IMR-90 (cell line): ENCODE measurements around the gene RPE. TPM values are rescaled to one million over a fixed set of nuclear protein-coding genes. Genes with fewer than 3 reads are reported as not detected.

Experiments used
- ATAC-seq: fragments of 200-7000 bp; cut with Tn5 transposase; 2 replicates; pipeline ENCODE4 v1.9.1; 2020; ENCODE audit warnings: low read depth, mild to moderate bottlenecking, moderate library complexity
- BruUV-seq: library from RNA; stranded (reverse); fragments of 400-500 nt; replicated peaks from 2 replicates; lab custom pipeline; 2021; lab: Mats Ljungman, UMichigan
- CTCF ChIA-PET: fragments of 300-600 bp; formaldehyde crosslinking; extraction: SDS; loops from one replicate; lab custom pipeline; 2021; ENCODE audit warnings: antibody characterized with exemption; lab: Yijun Ruan, JAX
- POLR2A ChIA-PET: fragments of 300-600 bp; sonication (Branson Sonifier 250); formaldehyde crosslinking; loops from one replicate; lab custom pipeline; 2022; ENCODE audit warnings: antibody characterized with exemption; ENCODE audit not compliant: unreplicated experiment; lab: Charles Lee
- DNase-seq: peaks from one replicate; pipeline ENCODE4 v3.0.0; 2013
- H2AFZ ChIP-seq: replicated peaks from 2 replicates; pipeline ENCODE3; 2013; ENCODE audit warnings: low read length, mild to moderate bottlenecking; ENCODE audit not compliant: poor library complexity
- H2AK5ac ChIP-seq: 2 replicates; pipeline ENCODE4 v1.6.1; 2013; ENCODE audit warnings: low read depth, low read length, inconsistent platforms
- H2AK9ac ChIP-seq: replicated peaks from 2 replicates; pipeline ENCODE3; 2013; ENCODE audit warnings: mild to moderate bottlenecking, low read depth, low read length, moderate library complexity; ENCODE audit not compliant: poor library complexity
- H2BK120ac ChIP-seq: 2 replicates; pipeline ENCODE4 v1.6.1; 2013; ENCODE audit warnings: low read depth, low read length, inconsistent platforms
- H2BK15ac ChIP-seq: 3 replicates; pipeline ENCODE4 v1.6.1; 2013; ENCODE audit warnings: low read depth, low read length, inconsistent platforms
- H2BK20ac ChIP-seq: 2 replicates; pipeline ENCODE4 v1.6.1; 2013; ENCODE audit warnings: low read depth, mild to moderate bottlenecking, inconsistent platforms, low read length, moderate library complexity
- H2BK5ac ChIP-seq: 2 replicates; pipeline ENCODE4 v1.6.1; 2013; ENCODE audit warnings: mild to moderate bottlenecking, low read depth, low read length, inconsistent platforms; ENCODE audit not compliant: poor library complexity, severe bottlenecking
- H3K14ac ChIP-seq: replicated peaks from 2 replicates; pipeline ENCODE4 v1.6.1; 2013; ENCODE audit warnings: low read depth, low read length, inconsistent platforms
- H3K18ac ChIP-seq: 2 replicates; pipeline ENCODE4 v1.6.1; 2013; ENCODE audit warnings: low read depth, low read length, control low read depth
- H3K23ac ChIP-seq: 2 replicates; pipeline ENCODE4 v1.6.1; 2013; ENCODE audit warnings: low read depth, low read length, inconsistent platforms
- H3K27ac ChIP-seq: 2 replicates; pipeline ENCODE4 v1.5.1; 2013; ENCODE audit warnings: mild to moderate bottlenecking, control low read depth, low read length; ENCODE audit not compliant: insufficient read depth
- H3K27me3 ChIP-seq: 2 replicates; pipeline ENCODE4 v1.6.1; 2013; ENCODE audit warnings: low read length; ENCODE audit not compliant: control insufficient read depth, insufficient read depth
- H3K36me3 ChIP-seq: 2 replicates; pipeline ENCODE4 v1.6.1; 2013; ENCODE audit warnings: low read length, mixed read lengths; ENCODE audit not compliant: control insufficient read depth, insufficient read depth
- H3K4ac ChIP-seq: 2 replicates; pipeline ENCODE4 v1.6.1; 2013; ENCODE audit warnings: low read depth, low read length, inconsistent platforms
- H3K4me1 ChIP-seq: 2 replicates; pipeline ENCODE4 v1.6.1; 2013; ENCODE audit warnings: low read length, mixed read lengths; ENCODE audit not compliant: control insufficient read depth, insufficient read depth
- H3K4me2 ChIP-seq: 2 replicates; pipeline ENCODE4 v1.6.1; 2013; ENCODE audit warnings: low read depth, mild to moderate bottlenecking, control low read depth, low read length, moderate library complexity
- H3K4me3 ChIP-seq: 2 replicates; pipeline ENCODE4 v1.5.1; 2013; ENCODE audit warnings: low read depth, mild to moderate bottlenecking, control low read depth, low read length, moderate library complexity; ENCODE audit not compliant: insufficient read depth
- H3K56ac ChIP-seq: 2 replicates; pipeline ENCODE4 v1.6.1; 2013; ENCODE audit warnings: low read length, inconsistent platforms; ENCODE audit not compliant: insufficient read depth; ENCODE audit errors: extremely low read depth
- H3K79me1 ChIP-seq, 2 experiments: 2 replicates each; pipeline ENCODE4 v1.6.1; 2013; ENCODE audit warnings: low read length in 2 of 2, inconsistent platforms in 1 of 2, low read depth in 1 of 2
- H3K9ac ChIP-seq: 2 replicates; pipeline ENCODE4 v1.6.1; 2013; ENCODE audit warnings: low read depth, low read length, control low read depth
- H3K9me1 ChIP-seq: 2 replicates; pipeline ENCODE4 v1.6.1; 2013; ENCODE audit warnings: low read length, inconsistent platforms; ENCODE audit not compliant: insufficient read depth
- H3K9me3 ChIP-seq: 2 replicates; pipeline ENCODE4 v1.6.1; 2013; ENCODE audit warnings: low read length; ENCODE audit not compliant: control insufficient read depth, insufficient read depth
- H4K20me1 ChIP-seq: 2 replicates; pipeline ENCODE4 v1.6.1; 2013; ENCODE audit warnings: low read length, inconsistent platforms; ENCODE audit not compliant: insufficient read depth
- H4K5ac ChIP-seq: 2 replicates; pipeline ENCODE4 v1.6.1; 2013; ENCODE audit warnings: mild to moderate bottlenecking, low read depth, low read length, control low read depth
- H4K8ac ChIP-seq, 2 experiments: 2 replicates each; pipeline ENCODE4 v1.6.1; 2013; ENCODE audit warnings: low read depth in 2 of 2, low read length in 2 of 2, control low read depth in 1 of 2, inconsistent platforms in 1 of 2
- H4K91ac ChIP-seq: 2 replicates; pipeline ENCODE4 v1.6.1; 2013; ENCODE audit warnings: low read depth, low read length, inconsistent platforms; ENCODE audit not compliant: insufficient read depth
- BHLHE40 ChIP-seq: fragments of 150-350 bp; IDR thresholded peaks from 2 replicates; pipeline ENCODE4 v1.6.1; 2016; ENCODE audit warnings: mild to moderate bottlenecking, low read depth, low read length
- CHD1 ChIP-seq: IDR thresholded peaks from 2 replicates; pipeline ENCODE4 v1.6.1; 2012; ENCODE audit warnings: low read depth, low read length, improper control_type of control experiment
- FOS ChIP-seq: fragments of 150-350 bp; IDR thresholded peaks from 2 replicates; pipeline ENCODE4 v1.6.1; 2016; ENCODE audit warnings: low read depth, low read length
- MAFK ChIP-seq: IDR thresholded peaks from 2 replicates; pipeline ENCODE4 v1.6.1; 2012; ENCODE audit warnings: low read depth, low read length, improper control_type of control experiment
- POLR2A ChIP-seq: IDR thresholded peaks from 2 replicates; pipeline ENCODE4 v1.6.1; 2012; ENCODE audit warnings: mild to moderate bottlenecking, low read depth, low read length
- RFX5 ChIP-seq: IDR thresholded peaks from 2 replicates; pipeline ENCODE4 v1.8.0; 2012; ENCODE audit warnings: low read depth, mild to moderate bottlenecking, low read length, moderate library complexity
- SMC3 ChIP-seq: fragments of 150-350 bp; IDR thresholded peaks from 2 replicates; pipeline ENCODE4 v1.6.1; 2016; ENCODE audit warnings: low read depth, mild to moderate bottlenecking, antibody characterized with exemption, low read length, moderate library complexity
- USF2 ChIP-seq: fragments of 150-350 bp; IDR thresholded peaks from 2 replicates; pipeline ENCODE4 v1.6.1; 2017; ENCODE audit warnings: mild to moderate bottlenecking, antibody characterized with exemption, low read length, low read depth
- WGBS, 2 experiments: methylation state at CpG; one replicate each; pipeline versions ENCODE4 v1.1.5 to v1.1.7; 2013; ENCODE audit warnings: missing lambda C conversion rate in 2 of 2; ENCODE audit not compliant: insufficient read length in 1 of 2; ENCODE audit errors: extremely low coverage in 2 of 2; 5-methylcytosine and 5-hydroxymethylcytosine counted together
- dilution Hi-C: fragments of 300-500 bp; cut with HindIII; formaldehyde crosslinking; loops from one replicate; pipeline ENCODE4 v1.14.3; 2018; ENCODE audit warnings: low sequenced_read_pairs; ENCODE audit not compliant: unreplicated experiment
- in situ Hi-C: fragments of 300-500 bp; cut with MboI; formaldehyde crosslinking; loops from 3 replicates; pipeline ENCODE4 v1.14.3; 2019; ENCODE audit warnings: low sequenced_read_pairs, inconsistent platforms, mixed read lengths
- intact Hi-C: fragments of 100-400 bp; cut with micrococcal nuclease; formaldehyde crosslinking; loops from 2 replicates; pipeline ENCODE4 v1.10.0; 2022
- polyA plus RNA-seq, 3 experiments: library from polyadenylated mRNA; depleted of rRNA; stranded (reverse); fragments of >200 nt; gene quantifications; 2 replicates each; pipeline ENCODE4 v1.2.3, GENCODE V29; 2012; ENCODE audit warnings: low replicate concordance in 1 of 3
- total RNA-seq: library from RNA; depleted of rRNA; stranded (reverse); fragments of >200 nt; gene quantifications from 2 replicates; pipeline ENCODE4 v1.2.3, GENCODE V29; 2012

RPE gene
- total and polyA plus RNA-seq, 2 of the 4 experiments (the other 2 are of a cell fraction), result 66.7 to 339 TPM

- POLR2A ChIA-PET, result no interaction called here
- no peak overlapping the region for H2BK5ac ChIP-seq
- no peak overlapping the region for H2BK120ac ChIP-seq
- no peak overlapping the region for H3K9ac ChIP-seq
- no CpG with 5 or more reads among the region's 2 CpGs for WGBS, 2 experiments
- no peak overlapping the region for H3K14ac ChIP-seq
- H3K23ac ChIP-seq, result no peak overlapping the region
- ATAC-seq, result no peak
- no peaks in the 10 kb centered on the region for H3K4me1 ChIP-seq
- no peak for TF ChIP-seq BHLHE40
- no peak for TF ChIP-seq USF2
- TF ChIP-seq SMC3, result no peak
- no peak for TF ChIP-seq FOS
- no peak for TF ChIP-seq RFX5
- no peak for TF ChIP-seq POLR2A
- no peak for TF ChIP-seq CHD1
- TF ChIP-seq MAFK, result no peak
- CTCF ChIA-PET, result no interaction called here
- no peaks in the 10 kb centered on the region for H3K27me3 ChIP-seq
- H3K79me1 ChIP-seq, result no peaks in the 10 kb centered on the region
- dilution Hi-C loops, result no loop called here
- no peak for DNase-seq
- H4K20me1 ChIP-seq, result no peaks in the 10 kb centered on the region
- H4K8ac ChIP-seq, result no peak overlapping the region
- H3K4me3 ChIP-seq, result no peak overlapping the region
- H3K4ac ChIP-seq, result no peak overlapping the region
- H2AFZ ChIP-seq, result no peak overlapping the region
- no peak overlapping the region for H2AK9ac ChIP-seq
- no peak overlapping the region for H2BK15ac ChIP-seq
- no peak overlapping the region for H2AK5ac ChIP-seq
- no peaks in the 10 kb centered on the region for H3K9me3 ChIP-seq
- H3K18ac ChIP-seq, result no peak overlapping the region
- no peak overlapping the region for H4K5ac ChIP-seq
- intact Hi-C loops, result no loop called here
- no peaks in the 10 kb centered on the region for H3K9me1 ChIP-seq
- no peak overlapping the region for H3K4me2 ChIP-seq
- no TSS peak for BruUV-seq
- H3K56ac ChIP-seq, result no peak overlapping the region
- H3K36me3 ChIP-seq, result peaks cover 2% of the 10 kb centered on the region; the same call in 1 of the 2 replicates
- no peak overlapping the region for H3K27ac ChIP-seq
- H4K91ac ChIP-seq, result no peak overlapping the region
- in situ Hi-C loops, result no loop called here
- H2BK20ac ChIP-seq, result no peak overlapping the region
These were observed 44.5 kb downstream of the RPE start for GRCh38 chr2:210046851-210047500.
